ENCODE measurements around the gene GPRC5C.
A peak's percentile ranks its signal among the peaks of the same experiment; 100 is the strongest.

The GPRC5C gene

DNA sequence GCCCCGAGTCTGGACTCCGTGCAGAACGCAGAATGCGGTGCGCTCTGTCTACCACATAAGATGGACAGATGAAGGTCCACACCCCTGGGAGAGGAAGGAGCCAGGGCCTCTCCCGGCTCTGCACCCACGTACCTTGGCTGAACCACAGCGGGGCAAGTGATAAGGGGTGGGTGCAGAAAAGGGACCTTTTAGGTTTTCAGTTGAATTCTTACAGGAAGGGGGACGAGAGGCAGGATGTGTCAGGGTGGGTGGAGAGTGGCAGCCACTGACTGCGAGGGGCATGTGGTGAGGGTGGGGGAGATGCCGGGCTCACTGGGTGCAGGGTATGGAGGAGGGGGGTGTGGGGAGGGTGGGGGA lies 34.9 kb downstream of the GPRC5C start:
- Histone ChIP-seq H3K4me2 (ENCODE audit: low read length) (no peak overlapping the region), H3K4me3 (ENCODE audit: low read depth, low read length) (peak overlapping the region; percentile 27), H2AFZ (no peak overlapping the region), H3K79me2 (no peaks in the 10 kb centered on the region), H3K27ac (no peak overlapping the region), H3K9ac (no peak overlapping the region), H3K36me3 (ENCODE audit: control insufficient read depth, insufficient read depth, low read length) (no peaks in the 10 kb centered on the region), H3K27me3 (ENCODE audit: control insufficient read depth, insufficient read depth, low read length) (no peaks in the 10 kb centered on the region), H3K4me1 (no peaks in the 10 kb centered on the region), H3K9me3 (ENCODE audit: control insufficient read depth, low read length) (no peaks in the 10 kb centered on the region)
- TF ChIP-seq, protein P1, sequence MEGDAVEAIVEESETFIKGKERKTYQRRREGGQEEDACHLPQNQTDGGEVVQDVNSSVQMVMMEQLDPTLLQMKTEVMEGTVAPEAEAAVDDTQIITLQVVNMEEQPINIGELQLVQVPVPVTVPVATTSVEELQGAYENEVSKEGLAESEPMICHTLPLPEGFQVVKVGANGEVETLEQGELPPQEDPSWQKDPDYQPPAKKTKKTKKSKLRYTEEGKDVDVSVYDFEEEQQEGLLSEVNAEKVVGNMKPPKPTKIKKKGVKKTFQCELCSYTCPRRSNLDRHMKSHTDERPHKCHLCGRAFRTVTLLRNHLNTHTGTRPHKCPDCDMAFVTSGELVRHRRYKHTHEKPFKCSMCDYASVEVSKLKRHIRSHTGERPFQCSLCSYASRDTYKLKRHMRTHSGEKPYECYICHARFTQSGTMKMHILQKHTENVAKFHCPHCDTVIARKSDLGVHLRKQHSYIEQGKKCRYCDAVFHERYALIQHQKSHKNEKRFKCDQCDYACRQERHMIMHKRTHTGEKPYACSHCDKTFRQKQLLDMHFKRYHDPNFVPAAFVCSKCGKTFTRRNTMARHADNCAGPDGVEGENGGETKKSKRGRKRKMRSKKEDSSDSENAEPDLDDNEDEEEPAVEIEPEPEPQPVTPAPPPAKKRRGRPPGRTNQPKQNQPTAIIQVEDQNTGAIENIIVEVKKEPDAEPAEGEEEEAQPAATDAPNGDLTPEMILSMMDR (IDR thresholded peaks at IDR 0.05): no peak

DNA sequence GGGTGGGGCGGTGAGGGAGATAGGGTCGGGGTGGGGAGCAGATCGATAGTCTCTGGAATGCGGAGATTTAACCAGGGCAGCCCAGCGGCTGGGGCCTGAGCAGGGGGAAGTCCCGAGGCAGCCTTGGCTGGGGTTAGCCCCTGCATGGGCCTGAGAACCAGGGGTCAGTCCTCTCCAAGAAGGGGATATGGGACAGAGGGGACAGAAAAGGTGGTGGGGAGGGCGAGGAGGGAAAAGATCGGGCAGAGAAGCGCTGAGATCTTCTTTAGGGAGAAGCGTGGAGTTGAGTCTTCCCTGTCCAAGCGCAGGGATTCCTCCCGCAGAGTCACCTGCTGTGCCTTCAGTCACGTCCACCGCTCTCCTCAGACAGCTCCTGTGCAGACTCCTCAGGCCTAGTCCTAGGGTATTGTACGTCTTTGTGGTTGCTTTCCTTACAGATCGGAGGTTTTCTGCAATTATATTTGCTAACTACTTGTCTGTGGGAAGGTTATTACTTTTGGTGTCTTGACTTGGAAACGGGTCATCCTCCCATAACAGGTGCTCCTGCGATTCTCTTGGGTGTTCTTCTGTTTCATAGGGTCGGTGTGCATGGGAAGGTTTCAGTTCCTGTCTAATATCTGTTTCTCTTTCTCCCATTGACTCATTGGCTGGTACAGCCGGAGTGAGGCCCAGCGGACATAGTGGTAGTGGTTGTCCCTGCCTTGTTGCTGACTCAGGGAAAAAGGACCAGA lies 35.5 kb downstream of the GPRC5C start:
- Histone ChIP-seq H2AFZ (no peak overlapping the region), H3K9ac (no peak overlapping the region), H3K9me3 (ENCODE audit: control insufficient read depth, low read length) (no peaks in the 10 kb centered on the region), H3K4me2 (ENCODE audit: low read length) (no peak overlapping the region), H3K79me2 (no peaks in the 10 kb centered on the region), H3K36me3 (ENCODE audit: control insufficient read depth, insufficient read depth, low read length) (no peaks in the 10 kb centered on the region), H3K27ac (no peak overlapping the region), H3K4me1 (no peaks in the 10 kb centered on the region), H3K4me3 (ENCODE audit: low read depth, low read length) (no peak overlapping the region), H3K27me3 (ENCODE audit: control insufficient read depth, insufficient read depth, low read length) (no peaks in the 10 kb centered on the region)
- TF ChIP-seq, protein P1 (IDR thresholded peaks at IDR 0.05): no peak

DNA sequence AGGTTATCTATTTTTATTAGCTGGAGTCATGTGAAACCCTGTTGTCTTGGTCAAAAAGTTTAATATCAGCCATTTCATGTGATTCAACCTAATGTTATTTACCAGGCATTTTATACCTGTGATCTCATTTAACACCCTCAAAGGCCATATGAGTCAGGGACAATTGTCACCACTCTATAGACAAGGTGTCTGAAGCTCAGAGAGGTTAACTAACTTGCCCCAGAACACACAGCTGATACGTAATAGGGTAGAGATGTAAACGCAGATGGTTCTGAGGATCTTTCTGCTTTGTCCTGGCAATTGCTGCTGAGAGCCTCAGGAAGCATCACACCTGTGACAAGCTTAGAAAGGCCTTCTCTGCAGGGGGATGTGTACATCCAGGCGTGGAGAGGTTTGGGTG lies 39.5 kb downstream of the GPRC5C start:
- Histone ChIP-seq H3K36me3 (ENCODE audit: control insufficient read depth, insufficient read depth, low read length) (no peaks in the 10 kb centered on the region), H3K79me2 (no peaks in the 10 kb centered on the region), H3K4me1 (no peaks in the 10 kb centered on the region), H2AFZ (no peak overlapping the region), H3K27ac (no peak overlapping the region), H3K4me3 (ENCODE audit: low read depth, low read length) (no peak overlapping the region), H3K9me3 (ENCODE audit: control insufficient read depth, low read length) (no peaks in the 10 kb centered on the region), H3K4me2 (ENCODE audit: low read length) (no peak overlapping the region), H3K9ac (no peak overlapping the region), H3K27me3 (ENCODE audit: control insufficient read depth, insufficient read depth, low read length) (no peaks in the 10 kb centered on the region)
- TF ChIP-seq, protein P1 (IDR thresholded peaks at IDR 0.05): no peak

DNA sequence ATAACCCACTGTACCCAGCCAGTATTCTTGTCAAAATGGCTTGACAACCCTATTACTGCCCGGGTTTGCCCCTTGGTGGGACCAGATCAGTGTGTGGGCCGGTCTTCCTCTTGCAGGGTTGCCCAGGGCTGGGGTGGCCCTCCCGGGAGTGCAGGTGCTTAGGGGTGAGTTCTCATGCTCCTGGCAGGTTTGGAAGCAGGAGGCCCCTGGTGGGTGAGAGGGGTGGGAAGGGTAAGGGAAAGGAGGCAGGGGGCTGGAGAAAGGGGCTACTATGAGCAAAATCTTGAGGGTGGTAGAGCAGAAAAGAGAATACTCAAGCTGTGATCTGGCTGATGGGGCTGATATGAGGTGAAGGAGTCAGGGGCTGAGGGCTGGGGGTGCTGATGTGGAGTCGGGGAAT lies 41.0 kb downstream of the GPRC5C start:
- TF ChIP-seq, protein P1 (IDR thresholded peaks at IDR 0.05): no peak
- H3K9ac ChIP-seq: no peak overlapping the region
- H3K9me3 ChIP-seq (ENCODE audit: control insufficient read depth, low read length): no peaks in the 10 kb centered on the region
- H3K4me1 ChIP-seq: no peaks in the 10 kb centered on the region
- no peak overlapping the region for H3K27ac ChIP-seq
- no peaks in the 10 kb centered on the region for H3K36me3 ChIP-seq (ENCODE audit: control insufficient read depth, insufficient read depth, low read length)
- no peaks in the 10 kb centered on the region for H3K79me2 ChIP-seq
- no peaks in the 10 kb centered on the region for H3K27me3 ChIP-seq (ENCODE audit: control insufficient read depth, insufficient read depth, low read length)
- H3K4me3 ChIP-seq (ENCODE audit: low read depth, low read length): no peak overlapping the region
- no peak overlapping the region for H3K4me2 ChIP-seq (ENCODE audit: low read length)
- H2AFZ ChIP-seq: no peak overlapping the region

DNA sequence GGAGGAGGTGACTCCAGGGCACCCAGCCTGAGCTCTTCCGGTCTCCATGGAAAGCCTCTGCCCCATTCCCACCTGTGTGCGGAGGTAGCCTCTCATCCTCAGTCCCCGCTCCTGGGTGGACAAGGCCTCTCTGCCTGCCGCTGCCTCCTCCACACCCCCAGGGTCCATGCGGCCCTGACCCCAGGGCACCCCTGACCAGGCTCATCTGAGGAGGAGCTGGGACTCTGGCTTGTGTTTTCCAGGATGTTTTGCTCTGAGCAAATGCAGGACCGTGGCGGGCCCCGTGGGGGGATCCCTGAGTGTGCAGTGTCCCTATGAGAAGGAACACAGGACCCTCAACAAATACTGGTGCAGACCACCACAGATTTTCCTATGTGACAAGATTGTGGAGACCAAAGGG lies 41.4 kb downstream of the GPRC5C start:
- Histone ChIP-seq H3K4me3 (ENCODE audit: low read depth, low read length) (no peak overlapping the region), H3K27ac (no peak overlapping the region), H2AFZ (no peak overlapping the region), H3K9me3 (ENCODE audit: control insufficient read depth, low read length) (no peaks in the 10 kb centered on the region), H3K79me2 (no peaks in the 10 kb centered on the region), H3K4me2 (ENCODE audit: low read length) (no peak overlapping the region), H3K36me3 (ENCODE audit: control insufficient read depth, insufficient read depth, low read length) (no peaks in the 10 kb centered on the region), H3K27me3 (ENCODE audit: control insufficient read depth, insufficient read depth, low read length) (no peaks in the 10 kb centered on the region), H3K4me1 (no peaks in the 10 kb centered on the region), H3K9ac (no peak overlapping the region)
- TF ChIP-seq, protein P1 (IDR thresholded peaks at IDR 0.05): no peak

All from parathyroid adenoma (tissue), 2 donors.